G401.6 (cell line): ENCODE measurements around the gene CACNB2.
"Not testable (repeated sequence)": the region's sequence is repeated elsewhere in the genome, so short reads cannot be mapped to it uniquely, and the experiment has no call there.

Experiments
- FAIRE-seq: peaks from 2 replicates; lab custom pipeline; 2012; peaks lifted over from hg19 to GRCh38; lab: Jason Lieb, UNC

The CACNB2 gene

DNA sequence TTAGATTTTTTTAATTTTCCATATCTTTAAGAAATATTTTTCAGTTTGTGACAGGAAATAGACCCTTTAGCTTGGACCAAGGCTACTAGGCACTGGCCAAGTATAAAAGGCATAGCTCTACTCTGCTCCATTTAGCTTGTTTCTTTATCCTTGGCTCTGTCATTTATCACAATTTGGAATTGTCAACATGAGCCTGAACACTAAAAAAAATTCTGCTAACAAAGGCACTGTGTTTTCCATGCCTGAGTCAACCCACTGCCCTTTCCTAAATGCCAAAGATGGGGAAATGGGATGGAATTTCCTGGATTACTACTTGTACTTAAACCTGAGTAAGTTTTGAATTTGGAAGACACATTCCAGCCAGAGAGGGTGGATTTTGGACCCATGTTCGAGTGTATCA lies 382.8 kb downstream of the CACNB2 start:
- no peak for FAIRE-seq

GRCh38 chr10:18523858-18524257 lies 383.6 kb downstream of the CACNB2 start:
- FAIRE-seq = no peak

DNA sequence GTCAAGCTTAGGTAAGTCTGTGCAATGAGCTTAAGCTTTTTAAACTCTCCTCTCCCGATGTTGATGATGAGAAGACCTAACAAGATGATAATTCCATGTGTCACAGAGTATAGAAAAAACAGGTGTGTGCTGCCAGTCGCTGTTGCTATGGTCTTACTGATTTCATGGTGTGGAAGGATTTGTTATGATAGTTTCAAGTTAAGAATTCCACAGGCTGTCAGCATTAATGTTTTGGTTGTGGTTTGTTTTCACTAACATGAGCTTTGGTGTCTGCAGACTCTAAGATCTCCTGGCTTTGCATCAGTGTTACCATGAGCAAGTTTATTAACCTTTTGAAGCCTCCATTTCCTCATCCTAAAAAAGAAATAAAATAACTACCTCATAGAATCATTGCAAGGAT lies 387.5 kb downstream of the CACNB2 start:
- FAIRE-seq = no peak

- no peak for FAIRE-seq
These were observed 388.1 kb downstream of the CACNB2 start for GRCh38 chr10:18528292-18528691.

DNA sequence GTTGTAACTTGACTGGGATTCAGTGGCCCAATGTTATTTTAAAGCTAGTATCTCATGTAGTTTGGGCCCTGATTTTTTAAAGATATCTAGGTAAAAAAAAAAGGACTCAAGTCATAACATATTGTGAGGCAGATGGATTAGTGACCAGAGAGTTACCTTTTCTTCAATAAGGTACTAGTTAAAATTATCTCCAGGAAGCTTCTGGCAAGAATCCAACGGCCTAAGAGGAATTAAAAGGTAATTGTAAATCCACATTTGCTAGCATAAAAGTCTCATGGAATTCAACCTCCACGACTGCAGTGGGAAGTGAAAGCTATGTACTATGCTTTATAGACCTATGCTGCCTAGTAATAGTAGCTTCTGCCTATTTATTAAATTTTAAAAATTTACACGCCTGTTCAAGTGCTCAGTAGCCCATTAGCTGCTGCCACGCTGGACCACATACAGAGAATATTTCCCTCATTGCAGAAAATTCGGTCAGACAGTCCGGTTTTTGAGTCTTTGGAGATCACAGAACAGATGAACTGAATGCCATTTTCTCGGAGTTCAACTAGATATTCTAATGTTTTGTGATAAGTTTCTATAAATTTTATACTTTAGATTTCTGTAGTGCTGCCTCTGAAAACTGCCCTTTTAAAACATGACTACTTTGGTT lies 392.8 kb downstream of the CACNB2 start:
- FAIRE-seq = no peak

- FAIRE-seq = no peak
These were observed 393.7 kb downstream of the CACNB2 start for GRCh38 chr10:18533896-18534295.

DNA sequence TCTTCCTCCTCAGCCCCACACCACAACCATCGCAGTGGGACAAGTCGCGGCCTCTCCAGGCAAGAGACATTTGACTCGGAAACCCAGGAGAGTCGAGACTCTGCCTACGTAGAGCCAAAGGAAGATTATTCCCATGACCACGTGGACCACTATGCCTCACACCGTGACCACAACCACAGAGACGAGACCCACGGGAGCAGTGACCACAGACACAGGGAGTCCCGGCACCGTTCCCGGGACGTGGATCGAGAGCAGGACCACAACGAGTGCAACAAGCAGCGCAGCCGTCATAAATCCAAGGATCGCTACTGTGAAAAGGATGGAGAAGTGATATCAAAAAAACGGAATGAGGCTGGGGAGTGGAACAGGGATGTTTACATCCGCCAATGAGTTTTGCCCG lies 399.1 kb downstream of the CACNB2 start:
- FAIRE-seq = no peak

DNA sequence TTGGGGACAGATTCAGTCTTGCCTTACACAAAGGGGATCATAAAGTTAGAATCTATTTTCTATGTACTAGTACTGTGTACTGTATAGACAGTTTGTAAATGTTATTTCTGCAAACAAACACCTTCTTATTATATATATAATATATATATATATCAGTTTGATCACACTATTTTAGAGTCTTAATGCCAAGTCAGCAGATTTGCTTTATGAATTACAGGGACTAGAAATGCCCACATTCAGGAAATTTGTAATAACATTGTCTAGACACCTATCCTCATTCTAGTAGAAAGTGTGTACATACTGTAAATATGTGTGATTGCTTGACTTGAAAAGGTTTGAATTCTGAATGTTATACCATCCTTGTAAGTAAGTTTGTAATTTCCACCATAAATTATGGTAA lies 400.0 kb downstream of the CACNB2 start:
- FAIRE-seq = no peak

GRCh38 chr10:18542832-18543231 lies 402.6 kb downstream of the CACNB2 start:
- no peak for FAIRE-seq

DNA sequence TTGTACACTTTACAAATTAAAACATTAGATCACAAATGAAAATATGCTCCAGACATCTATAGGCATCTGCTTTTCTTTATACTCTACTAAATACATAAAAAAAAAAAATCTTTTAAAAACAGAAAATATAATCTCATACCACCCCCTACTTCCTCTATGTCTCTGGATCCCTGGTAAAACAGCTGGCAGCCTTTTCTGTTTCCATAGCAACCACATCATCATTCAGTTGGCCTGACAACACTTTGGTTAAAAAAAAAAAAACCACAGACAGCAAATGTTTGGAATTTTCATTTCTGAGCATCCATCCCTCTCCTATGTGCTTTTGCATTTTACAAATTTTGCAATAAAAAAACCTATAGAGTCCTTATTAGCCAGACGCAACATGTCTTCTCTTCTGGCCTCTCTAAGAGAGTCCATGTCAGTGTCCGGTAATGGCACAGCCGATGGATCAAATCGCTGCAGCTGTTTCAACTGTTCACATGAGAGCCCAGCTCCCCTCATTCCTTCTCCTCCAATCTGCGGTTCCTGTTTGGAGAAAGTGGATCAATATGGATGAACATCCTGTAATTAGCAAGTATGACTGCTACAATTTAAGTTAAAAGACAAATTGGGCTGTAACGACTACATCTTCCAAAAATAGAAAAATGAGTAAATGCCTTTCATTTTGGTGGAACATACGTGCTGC lies 405.5 kb downstream of the CACNB2 start:
- FAIRE-seq = peak; percentile 40

DNA sequence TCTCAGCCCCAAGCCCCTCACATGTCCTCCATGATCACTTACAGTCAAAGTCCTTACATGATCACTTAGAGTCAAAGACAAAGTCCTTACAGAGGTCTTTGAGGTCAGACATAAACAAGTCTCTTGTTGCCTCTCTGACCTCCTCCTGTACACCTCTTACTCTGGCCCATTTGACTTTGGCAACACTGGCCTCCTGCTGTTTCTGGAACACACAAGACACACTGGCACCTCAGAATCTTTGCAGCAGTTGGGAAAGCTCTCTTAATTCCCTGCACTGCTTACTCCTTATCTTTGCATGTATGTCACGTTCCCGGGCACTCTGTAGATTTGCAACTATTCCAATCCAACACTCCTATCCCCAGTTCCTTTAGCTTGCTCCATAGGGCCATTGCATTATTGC lies 408.9 kb downstream of the CACNB2 start:
- no peak for FAIRE-seq

- no peak for FAIRE-seq
These were observed 411.2 kb downstream of the CACNB2 start for GRCh38 chr10:18551473-18551872.

DNA sequence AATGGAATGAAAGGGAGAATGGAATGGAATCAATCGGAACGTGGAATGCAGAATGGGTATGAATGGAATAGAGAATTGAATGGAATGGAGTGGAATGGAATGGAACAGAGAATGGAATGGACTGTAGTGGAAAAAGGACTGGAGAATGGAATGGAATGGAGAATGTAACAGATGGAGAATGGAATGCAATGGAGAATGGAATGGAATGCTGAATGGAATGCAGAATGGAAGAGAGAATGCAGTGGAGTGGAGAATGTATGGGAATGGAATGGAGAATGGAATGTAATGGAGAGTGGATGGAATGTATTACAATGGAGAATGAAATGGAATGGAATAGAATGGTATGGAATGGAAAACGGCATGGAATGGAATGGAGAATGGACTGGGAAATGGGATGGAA lies 414.3 kb downstream of the CACNB2 start:
- FAIRE-seq = no peak

DNA sequence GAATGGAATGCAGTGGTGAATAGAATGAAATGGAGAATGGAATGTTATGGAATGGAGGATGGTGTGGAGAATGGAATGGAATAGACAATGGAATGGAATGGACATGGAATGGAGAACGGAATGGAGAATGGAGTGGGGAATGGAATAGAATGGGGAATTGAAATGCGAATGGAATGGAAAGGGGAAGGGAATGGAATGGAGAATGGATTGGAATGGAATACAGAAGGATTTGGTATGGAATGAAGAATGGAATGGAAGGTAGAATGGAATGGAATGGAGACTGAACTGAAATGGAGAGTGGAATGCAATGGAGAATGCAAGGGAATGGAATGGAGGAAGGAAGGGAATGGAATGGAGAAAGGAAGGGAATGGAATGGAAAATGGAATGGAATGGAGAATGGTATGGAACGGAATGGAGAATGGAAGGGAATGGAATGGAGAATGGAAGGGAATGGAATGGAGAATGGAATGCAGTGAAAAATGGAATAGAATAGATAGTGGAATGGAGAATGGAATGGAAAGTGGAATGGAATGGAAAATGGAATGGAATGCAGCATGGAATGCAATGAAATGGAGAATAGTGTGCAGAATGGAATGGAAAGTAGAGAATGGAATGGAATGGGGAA lies 416.4 kb downstream of the CACNB2 start:
- FAIRE-seq = no peak

DNA sequence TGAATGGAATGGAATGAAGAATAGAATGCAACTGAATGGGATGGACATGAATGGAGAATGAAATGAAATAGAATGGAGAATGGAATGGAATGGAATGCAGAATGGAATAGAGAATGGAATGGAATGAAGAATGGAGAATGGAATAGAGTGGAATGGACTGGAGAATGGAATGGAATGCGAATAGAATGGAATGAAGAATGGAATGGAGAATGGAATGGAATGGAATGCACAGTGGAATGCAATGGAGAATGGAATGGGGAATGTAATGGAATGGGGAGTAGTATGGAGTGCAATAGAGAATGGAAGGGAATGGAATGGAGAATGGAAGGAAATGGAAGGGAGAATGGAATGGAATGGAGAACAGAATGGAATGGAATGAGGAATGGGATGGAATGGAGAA lies 417.7 kb downstream of the CACNB2 start:
- FAIRE-seq = no peak

GRCh38 chr10:18561861-18562551 lies 421.8 kb downstream of the CACNB2 start:
- FAIRE-seq = no peak

DNA sequence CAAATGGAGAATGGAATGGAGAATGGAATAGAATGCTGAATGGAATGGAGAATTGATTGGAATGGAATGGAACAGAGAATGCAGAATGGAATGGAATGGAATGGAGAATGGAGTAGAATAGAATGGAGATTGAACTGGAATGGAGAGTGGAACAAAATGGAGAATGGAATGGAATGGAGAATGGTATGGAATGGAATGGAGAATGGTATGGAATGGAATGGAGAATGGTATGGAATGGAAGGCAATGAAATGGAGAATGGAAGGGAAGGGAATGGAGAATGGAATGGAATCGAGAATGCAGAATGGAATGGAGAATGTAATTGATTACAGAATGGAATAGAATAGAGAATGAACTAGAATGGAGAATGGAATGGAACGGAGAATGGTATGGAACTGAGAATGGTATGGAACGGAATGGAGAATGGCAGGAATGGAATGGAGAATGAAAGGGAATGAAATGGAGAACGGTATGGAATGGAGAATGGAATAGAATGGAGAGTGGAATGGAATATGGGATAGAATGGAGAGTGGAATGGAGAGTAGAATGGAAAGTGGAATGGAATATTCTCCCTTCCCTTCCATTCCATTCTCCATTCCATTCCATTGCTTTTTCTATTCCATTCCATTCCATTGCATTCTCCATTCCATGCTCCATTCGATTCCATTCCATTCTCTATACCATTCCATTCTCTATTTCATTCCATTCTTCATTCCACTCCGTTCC lies 422.9 kb downstream of the CACNB2 start:
- FAIRE-seq = no peak

DNA sequence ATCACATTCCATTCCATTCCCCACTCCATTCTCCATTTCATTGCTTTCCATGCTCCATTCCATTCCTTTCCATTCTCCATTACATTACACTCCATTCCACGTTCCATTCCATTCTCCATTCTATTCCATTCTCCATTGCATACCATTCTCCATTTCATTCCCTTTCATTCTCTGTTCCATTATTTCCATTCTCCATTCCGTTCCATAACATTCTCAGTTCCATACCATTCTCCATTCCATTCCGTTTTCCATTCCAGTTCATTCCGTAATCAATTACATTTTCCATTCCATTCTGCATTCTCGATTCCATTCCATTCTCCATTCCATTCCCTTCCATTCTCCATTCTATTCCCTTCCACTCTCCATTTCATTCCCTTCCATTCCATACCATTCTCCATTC lies 424.8 kb downstream of the CACNB2 start:
- FAIRE-seq = no peak

DNA sequence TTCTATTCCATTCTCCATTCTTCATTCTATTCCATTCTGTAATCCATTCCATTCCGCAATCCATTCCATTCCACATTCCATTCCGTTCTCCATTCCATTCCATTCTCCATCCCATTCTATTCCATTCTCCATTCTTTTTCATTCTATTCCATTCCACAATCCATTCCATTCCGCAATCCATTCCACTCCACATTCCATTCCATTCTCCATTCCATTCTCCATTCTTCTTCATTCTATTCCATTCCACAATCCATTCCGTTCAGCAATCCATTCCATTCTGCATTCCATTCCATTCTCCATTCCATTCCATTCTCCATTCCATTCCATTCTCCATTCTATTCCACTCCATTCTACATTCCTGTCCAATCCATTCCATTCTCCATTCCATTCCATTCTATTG lies 426.0 kb downstream of the CACNB2 start:
- no peak for FAIRE-seq

DNA sequence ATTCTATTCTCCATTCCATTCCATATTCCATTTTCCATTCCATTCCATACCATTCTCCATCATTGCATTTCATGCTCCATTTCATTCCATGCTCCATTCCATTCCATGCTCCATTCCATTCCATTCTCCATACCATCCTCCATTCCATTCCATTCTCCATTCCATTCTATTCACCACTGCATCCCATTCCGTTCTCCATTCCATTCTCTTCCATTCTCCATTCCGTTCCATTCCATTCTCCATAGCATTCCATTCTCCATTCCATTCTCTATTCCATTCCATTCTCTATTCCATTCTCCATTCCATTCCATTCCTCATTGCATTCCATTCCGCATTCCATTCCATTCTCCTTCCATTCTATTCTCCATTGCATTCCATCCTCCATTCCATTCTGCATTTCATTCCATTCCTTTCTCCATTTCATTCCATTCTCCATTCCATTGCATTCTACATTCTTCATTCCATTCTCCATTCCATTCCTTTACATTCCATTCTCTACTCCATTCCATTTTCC lies 427.2 kb downstream of the CACNB2 start:
- FAIRE-seq = no peak

DNA sequence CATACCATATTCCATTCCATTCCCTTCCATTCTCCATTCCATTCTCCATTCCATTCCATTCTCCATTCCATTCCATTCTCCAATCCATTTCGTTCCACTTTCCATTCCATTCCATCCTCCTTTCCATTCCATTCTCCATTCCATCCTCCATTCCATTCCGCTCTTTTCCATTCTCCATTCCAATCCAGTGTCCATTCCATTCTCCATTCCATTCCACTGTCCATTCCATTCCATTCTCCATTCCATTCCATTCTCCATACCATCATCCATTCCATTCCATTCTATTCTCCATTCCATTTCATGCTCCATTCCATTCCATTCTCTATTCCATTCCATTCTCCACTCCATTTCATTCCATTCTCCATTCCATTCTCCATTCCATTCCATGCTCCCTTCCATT lies 430.2 kb downstream of the CACNB2 start:
- FAIRE-seq = not testable (repeated sequence)

GRCh38 chr10:18571076-18571475 lies 430.9 kb downstream of the CACNB2 start:
- FAIRE-seq = no peak
